GM18867 (cell line): ENCODE data around the gene PDCD7.
"Not testable (repeated sequence)": the region's sequence is repeated elsewhere in the genome, so short reads cannot be mapped to it uniquely, and the experiment has no call there.

Experiments
- ATAC-seq: cut with Tn5 transposase; IDR thresholded peaks from one replicate; pipeline ENCODE4 v1.9.1; 2021; ENCODE audit warnings: mild to moderate bottlenecking, moderate library complexity; ENCODE audit not compliant: unreplicated experiment

Gene PDCD7

DNA sequence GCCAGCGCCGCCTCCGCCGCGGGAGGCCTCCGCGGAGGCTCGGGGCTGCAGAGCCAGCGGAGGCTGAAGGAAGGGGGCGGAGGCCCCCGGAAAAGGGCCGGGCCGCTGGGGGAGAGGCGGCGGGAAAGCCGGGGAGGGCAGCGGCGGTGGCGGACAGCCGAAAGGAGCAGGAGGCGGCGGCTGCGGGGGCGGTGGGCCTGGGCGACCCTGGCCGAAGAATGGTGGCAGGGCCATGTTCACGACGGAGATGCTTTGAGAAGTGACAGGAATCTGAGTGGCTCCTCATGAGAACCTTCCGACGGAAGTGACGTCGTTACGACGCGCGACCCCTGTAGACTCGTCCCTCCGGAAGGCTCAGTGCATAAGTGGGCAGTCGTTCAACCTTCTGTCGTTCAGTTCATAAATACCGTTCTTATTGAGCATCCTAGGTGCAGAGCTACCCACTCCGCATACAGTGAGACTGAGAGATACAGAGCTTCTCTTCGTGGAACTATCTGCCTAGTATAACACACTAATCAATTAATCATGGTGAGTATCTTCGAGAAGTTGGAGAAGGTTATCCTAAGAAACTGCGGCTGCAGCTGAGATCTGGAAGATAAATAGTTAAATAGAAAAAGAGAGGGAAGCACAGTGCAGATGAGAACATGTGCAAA lies at the start of gene PDCD7:
TSS of gene PDCD7 (minus strand) at position 261 of the 653 bp plus-strand sequence. CDS start at position 234, 27 bp downstream.
- peak; percentile 82 for ATAC-seq

DNA sequence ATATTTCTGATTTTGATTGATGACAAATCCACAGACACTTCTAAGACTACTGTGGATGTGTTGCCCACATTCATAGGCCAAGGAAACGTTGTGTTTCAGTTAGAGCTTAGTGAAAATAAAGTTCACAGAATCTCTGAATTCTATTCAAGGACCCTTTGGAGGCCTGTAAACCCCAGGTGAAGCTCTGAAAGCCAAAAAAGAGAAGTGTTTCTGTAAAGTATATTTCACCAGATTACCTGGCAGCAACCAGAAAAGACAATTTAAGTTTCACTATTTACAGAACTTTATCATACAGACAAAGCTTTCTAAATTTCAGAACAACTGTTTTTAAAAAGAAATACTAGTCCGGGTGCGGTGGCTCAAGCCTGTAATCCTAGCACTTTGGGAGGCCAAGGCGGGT lies 48.9 kb upstream of the PDCD7 start:
- no peak for ATAC-seq

GRCh38 chr15:65181582-65182353 lies 48.2 kb upstream of the PDCD7 start:
- not testable (repeated sequence) for ATAC-seq

- ATAC-seq = no peak
These were observed 46.6 kb upstream of the PDCD7 start for GRCh38 chr15:65180167-65180566.

DNA sequence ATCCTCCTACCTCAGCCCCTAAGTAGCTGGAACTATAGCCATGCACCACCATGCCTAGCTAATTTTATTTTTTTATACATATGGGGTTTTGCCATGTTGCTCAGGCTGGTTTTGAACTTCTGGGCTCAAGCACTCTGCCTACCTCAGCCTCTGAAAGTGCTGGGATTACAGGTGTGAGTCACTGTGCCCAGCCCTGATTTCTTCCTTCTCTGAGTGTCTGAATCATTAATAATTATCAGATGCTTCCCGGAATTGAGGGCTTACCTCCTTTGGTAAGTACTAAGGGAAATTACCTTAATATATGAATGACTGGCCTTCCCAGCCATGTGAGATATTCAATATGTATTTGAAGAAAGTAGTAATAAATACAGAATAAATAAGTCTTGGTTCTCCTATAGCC lies 44.3 kb upstream of the PDCD7 start:
- ATAC-seq = no peak

DNA sequence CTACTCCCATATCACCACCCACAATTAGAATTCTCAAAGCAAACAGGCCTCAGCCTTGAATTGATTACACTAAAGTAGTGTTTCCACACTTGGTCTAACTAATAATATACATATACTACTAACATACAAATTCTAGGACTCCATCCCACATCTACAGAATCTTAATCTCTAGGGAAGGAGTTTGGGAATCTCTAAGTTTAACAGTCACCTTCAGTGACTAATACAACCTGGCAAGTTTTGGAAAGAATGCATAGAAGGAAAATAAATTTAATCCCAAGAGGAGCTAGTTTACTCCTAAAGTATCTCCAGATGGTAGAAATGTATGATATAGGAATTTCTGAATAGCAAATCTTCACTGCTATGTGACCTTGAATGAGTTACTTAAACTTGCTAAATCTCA lies 42.4 kb upstream of the PDCD7 start:
- ATAC-seq = no peak

GRCh38 chr15:65175511-65175910 lies 41.9 kb upstream of the PDCD7 start:
- ATAC-seq = no peak

DNA sequence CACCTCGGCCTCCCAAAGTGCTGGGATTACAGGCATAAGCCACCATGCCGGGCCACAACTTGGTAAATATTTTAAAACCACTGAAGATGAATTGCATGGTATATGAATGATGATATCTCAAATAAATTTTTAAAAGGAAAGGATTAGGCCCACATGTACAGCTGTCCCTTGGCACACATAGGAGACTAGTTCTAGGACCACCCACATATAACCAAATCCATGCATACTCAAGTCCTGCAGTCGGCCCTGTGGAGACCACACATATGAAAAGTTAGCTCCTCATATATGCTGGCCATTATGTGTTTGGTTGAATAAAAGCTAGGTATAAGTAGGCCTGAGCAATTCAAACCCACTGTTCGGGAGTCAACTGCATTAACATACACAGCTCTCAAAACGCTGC lies 40.9 kb upstream of the PDCD7 start:
- ATAC-seq = no peak

- no peak for ATAC-seq
These were observed 38.9 kb upstream of the PDCD7 start for GRCh38 chr15:65172531-65172930.

DNA sequence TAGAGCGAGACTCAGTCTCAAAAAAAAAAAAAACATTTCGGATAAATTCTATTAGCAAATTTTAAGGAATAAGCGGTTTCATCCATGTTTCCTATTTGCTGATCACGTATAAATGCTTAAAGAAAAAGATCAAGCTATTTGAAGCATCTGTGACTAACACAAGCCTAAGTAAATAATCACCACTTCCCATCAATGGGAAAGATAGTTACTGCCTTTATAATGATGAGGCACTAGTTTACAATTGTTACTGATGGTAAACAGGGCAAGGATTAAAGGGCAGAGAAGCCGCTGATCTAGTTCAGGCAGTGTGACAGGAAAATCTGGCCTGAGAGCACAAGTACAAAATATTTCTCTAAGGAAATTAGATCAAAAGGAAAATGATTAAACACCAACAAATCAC lies 37.8 kb upstream of the PDCD7 start:
- ATAC-seq = no peak

DNA sequence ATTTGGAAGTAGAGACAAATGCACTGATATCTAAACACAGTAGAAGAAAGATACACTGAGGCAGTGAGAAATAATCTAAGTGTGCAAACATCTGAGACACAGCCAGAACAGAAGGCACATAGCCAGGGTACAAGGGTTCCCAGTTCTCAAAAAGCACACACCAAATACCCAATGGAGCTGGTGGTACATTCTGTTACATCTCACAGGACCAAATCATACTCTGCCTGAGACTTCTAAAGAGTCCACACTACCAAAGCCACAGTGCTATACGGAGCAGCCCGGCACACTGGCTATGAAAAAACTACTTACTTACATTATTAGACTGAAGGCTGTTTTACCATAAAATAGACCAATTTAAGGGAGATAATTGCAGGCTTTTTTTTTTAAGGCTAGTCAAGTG lies 32.3 kb upstream of the PDCD7 start:
- no peak for ATAC-seq

DNA sequence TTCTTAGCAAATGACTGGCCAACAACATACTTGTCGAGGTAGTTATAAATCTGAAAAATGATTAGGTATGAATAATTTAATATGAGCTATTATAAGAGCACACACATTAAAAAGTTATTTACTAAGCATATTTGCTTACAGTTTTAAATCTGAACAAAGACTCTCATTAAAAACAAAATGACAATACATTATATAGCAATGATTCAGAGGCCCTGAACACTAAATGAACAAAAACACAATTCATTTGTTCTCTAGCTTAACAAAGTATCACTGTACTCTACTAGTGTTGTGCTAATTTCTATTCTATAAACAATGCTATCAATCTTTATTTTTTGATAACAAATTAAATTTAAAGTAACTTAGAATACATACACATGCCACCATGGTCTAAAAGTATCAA lies 30.5 kb upstream of the PDCD7 start:
- ATAC-seq = no peak

- no peak for ATAC-seq
These were observed 29.4 kb upstream of the PDCD7 start for GRCh38 chr15:65163041-65163440.

DNA sequence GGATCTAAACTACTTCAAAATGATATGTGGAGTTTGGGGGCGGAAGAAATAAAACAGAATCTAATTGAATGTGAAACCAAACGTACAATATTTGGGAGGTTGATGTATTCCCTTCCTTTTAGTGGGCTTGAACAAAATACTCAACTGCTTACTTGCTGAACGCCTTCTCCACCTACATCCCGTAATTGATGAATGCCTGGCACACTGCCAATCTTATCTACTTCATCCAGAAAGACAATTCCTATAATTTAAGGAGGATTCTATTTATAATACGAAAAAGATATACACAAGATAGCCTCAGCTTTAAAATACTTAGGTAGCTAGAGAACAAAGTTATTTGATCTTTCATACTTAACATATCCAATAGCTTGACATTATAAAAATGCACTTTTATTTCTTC lies 23.1 kb upstream of the PDCD7 start:
- ATAC-seq = no peak

- no peak for ATAC-seq
These were observed 21.1 kb upstream of the PDCD7 start for GRCh38 chr15:65154720-65155119.

DNA sequence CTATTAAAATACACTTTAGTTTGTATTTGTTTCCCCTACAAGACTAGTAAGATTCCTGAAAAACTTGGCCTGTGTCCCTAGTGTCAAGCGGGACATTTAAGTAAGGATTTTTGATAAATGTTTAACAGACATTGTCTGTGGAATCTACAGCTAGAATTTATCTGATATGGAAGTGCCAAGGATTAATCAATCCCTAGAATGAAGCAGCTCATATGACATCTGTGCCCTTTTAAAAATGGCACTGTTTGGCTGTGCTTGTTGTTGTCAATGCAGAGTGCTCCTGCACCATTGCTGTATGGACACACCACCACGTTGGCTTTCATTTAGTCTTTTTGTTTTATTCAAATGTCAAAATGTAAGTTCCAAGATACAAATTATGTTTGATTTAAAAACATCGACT lies 14.3 kb upstream of the PDCD7 start:
- no peak for ATAC-seq

GRCh38 chr15:65146438-65146837 lies 12.8 kb upstream of the PDCD7 start:
- no peak for ATAC-seq

- ATAC-seq = not testable (repeated sequence)
These were observed 5.0 kb upstream of the PDCD7 start for GRCh38 chr15:65138631-65139030.

GRCh38 chr15:65137893-65138292 lies 4.3 kb upstream of the PDCD7 start:
- ATAC-seq = not testable (repeated sequence)

DNA sequence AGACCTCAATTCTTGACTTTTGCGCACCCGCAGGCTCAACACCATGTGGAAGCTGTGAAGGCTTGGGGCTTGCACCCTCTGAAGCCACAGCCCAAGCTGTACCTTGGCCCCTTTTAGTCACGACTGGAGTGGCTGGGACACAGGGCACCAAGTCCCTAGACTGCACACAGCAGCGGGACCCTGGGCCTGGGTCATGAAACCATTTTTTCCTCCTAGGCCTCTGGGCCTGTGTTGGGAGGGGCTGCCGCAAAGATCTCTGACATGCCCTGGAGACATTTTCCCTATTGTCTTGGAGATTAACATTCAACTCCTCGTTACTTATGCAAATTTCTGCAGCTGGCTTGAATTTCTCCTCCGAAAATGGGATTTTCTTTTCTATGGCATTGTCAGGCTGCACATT lies 3.5 kb upstream of the PDCD7 start:
- ATAC-seq = not testable (repeated sequence)

DNA sequence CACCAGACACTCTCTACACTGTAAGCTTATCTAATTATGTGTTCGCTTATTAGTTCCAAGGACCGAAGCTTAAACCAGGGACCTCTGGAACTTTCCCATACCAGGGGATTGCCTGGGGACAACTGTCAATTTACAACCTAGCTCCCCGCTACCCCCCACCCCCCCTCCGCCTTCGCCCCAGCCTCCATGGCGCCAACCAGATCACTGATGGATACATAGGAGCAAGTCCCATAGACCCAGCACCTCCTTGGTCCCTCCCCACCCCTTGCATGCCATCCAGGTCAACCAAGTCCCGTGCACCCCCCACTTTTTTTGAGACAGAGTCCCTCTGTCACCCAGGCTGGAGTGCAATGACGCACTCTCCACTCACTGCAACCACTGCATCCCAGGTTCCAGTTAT lies 930 bp upstream of the PDCD7 start:
- no peak for ATAC-seq

- peak; percentile 42 for ATAC-seq
These were observed 595 bp downstream of the PDCD7 start for GRCh38 chr15:65132878-65133547.
